Measurements from ENCODE around the gene VPS37C. TPM values are rescaled to one million over a fixed set of nuclear protein-coding genes. Genes with fewer than 3 reads are reported as not detected.
A peak's percentile ranks its signal among the peaks of the same experiment; 100 is the strongest.

Gene VPS37C
- total RNA-seq, 1 experiment from 2014 or later, result 36.3 TPM

DNA sequence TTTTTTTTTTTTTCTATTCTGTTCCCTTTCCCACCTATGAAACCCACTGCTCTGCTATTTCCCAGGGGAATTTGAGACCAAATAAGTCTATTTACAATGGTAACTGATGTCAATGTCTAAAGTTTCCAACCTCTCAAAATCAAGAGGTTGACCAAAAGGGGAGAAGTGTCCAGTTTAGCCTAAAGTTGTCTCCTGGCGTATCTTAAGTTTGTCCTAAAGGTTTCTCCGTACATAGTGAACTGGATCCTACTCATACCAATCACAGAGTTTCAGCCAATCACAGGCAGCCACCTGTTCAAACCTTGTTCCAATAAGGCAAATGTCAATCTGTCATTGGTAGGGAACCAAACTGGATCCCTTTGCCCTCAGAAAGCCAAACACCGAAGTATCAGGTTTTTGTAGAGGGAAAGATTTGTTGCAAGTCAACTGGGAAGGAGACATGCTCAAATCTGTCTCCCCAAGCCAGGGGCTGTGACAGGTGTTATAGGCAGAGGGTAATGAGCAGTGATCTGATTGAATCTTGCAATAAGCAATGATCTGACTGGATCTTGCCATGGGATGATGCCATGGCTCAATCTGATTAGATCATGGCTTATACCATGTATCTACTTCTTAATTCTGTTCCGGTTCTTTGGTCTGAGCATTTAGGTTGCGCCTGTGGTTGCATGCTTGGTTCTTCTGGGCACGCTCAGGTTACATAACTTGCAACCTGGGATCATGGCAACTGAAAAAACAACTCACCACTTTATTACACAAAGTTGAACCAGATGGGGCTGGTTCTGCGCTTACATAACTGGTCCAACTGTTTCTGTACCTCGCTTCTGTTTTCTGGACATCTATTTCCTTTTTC lies 1.1 kb upstream of the VPS37C start:
- H3K4me1 ChIP-seq, result peaks cover 66% of the 10 kb centered on the region

DNA sequence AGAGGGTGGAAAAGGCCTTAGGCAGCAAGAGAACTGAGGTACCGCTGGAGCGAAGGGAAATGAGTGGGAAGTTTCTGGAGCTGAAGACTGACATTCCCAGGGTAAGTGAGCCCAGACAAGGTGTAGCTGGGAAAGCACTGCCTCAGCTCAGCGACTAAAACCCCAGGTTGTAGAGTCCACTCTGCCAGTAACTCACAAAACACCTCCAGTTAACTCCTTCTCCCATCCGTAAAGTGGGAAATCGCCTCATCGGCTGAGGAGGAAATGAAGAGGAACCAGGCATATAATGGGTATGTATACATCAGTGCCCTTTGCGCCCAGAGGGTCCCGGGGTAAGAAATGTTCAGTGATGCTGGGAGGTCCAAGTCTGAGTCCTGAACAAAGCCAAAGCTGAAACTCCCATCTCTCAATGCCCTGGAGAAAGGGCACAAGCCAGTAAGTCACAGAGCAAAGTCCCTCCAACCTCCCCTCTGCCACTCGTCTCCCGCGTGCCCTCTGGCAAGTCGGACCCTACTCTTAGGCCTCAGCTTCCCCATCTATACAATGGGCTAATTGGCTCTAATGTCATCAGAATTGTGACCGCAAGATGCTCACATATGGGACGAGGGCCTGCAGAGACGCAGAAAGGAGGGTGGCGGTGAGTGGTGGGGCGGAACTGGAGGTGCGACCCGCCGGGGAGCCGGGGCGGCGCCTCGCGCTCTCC lies 588 bp downstream of the VPS37C start:
- peaks cover 72% of the 10 kb centered on the region for H3K4me1 ChIP-seq
- H3K4me3 ChIP-seq (ENCODE audit: low read depth, low read length), result peak overlapping the region; percentile 65
- H3K27me3 Mint-ChIP-seq (ENCODE audit: insufficient read depth, unreplicated experiment), result no peaks in the 10 kb centered on the region
- peak overlapping the region; percentile 94 for H3K4me3 Mint-ChIP-seq (ENCODE audit: unreplicated experiment)
- peaks cover 54% of the 10 kb centered on the region for H3K4me1 Mint-ChIP-seq (ENCODE audit: low read depth, unreplicated experiment)
- H3K9me3 Mint-ChIP-seq (ENCODE audit: unreplicated experiment), result peaks cover 13% of the 10 kb centered on the region
- intact Hi-C loops (cut with micrococcal nuclease; ENCODE audit: unreplicated experiment), result no loop called here
- DNase-seq, result peak in 1 of 2 experiments; percentile 32
- BruUV-seq (replicated peaks), result TSS peak; percentile 24
- peaks cover 5% of the 10 kb centered on the region; the same call in 1 of the 2 replicates for H3K9me3 ChIP-seq
- no peaks in the 10 kb centered on the region for H3K27me3 ChIP-seq (replicated peaks; ENCODE audit: control insufficient read depth, insufficient read depth, low read length)
- H3K36me3 ChIP-seq (ENCODE audit: control insufficient read depth, insufficient read depth, low read length), result no peaks in the 10 kb centered on the region
- H3K27ac Mint-ChIP-seq (ENCODE audit: unreplicated experiment), result peak overlapping the region; percentile 92
- ChIA-PET POLR2A (interaction anchor here (1.5 kb wide), 1 partner anchor 9 kb away, joined by 4 read pairs; no protein-coding TSS in a partner anchor), CTCF (interaction anchor here (0.7 to 1.5 kb wide), 2 partner anchors 19 to 113 kb away, joined by 3 to 4 read pairs; no protein-coding TSS in a partner anchor)
- TF ChIP-seq, protein P1, sequence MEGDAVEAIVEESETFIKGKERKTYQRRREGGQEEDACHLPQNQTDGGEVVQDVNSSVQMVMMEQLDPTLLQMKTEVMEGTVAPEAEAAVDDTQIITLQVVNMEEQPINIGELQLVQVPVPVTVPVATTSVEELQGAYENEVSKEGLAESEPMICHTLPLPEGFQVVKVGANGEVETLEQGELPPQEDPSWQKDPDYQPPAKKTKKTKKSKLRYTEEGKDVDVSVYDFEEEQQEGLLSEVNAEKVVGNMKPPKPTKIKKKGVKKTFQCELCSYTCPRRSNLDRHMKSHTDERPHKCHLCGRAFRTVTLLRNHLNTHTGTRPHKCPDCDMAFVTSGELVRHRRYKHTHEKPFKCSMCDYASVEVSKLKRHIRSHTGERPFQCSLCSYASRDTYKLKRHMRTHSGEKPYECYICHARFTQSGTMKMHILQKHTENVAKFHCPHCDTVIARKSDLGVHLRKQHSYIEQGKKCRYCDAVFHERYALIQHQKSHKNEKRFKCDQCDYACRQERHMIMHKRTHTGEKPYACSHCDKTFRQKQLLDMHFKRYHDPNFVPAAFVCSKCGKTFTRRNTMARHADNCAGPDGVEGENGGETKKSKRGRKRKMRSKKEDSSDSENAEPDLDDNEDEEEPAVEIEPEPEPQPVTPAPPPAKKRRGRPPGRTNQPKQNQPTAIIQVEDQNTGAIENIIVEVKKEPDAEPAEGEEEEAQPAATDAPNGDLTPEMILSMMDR (IDR thresholded peaks at IDR 0.05; ENCODE audit: insufficient read depth in 1 of 2, low read depth in 1 of 2, low read length in 1 of 2, severe bottlenecking in 1 of 2, unreplicated experiment in 1 of 2), result no peak
- H3K36me3 Mint-ChIP-seq (ENCODE audit: insufficient read depth, unreplicated experiment), result peaks cover 31% of the 10 kb centered on the region

More for the DNA sequence above, 1.1 kb upstream of the VPS37C start:
- peaks cover 45% of the 10 kb centered on the region for H3K4me1 Mint-ChIP-seq (ENCODE audit: low read depth, unreplicated experiment)
- TF ChIP-seq, protein P1 (IDR thresholded peaks at IDR 0.05; ENCODE audit: insufficient read depth in 1 of 2, low read depth in 1 of 2, low read length in 1 of 2, severe bottlenecking in 1 of 2, unreplicated experiment in 1 of 2), result no peak
- POLR2A ChIA-PET, result interaction anchor here (0.6 to 1.1 kb wide), 5 partner anchors 12 to 250 kb away, joined by 3 to 4 read pairs (median 3); partner anchors contain the start of gene TMEM109
- peak overlapping the region; percentile 65 for H3K4me3 ChIP-seq (ENCODE audit: low read depth, low read length)
- CTCF ChIA-PET, result interaction anchor here (0.7 to 1.0 kb wide), 2 partner anchors 12 to 14 kb away, joined by 3 read pairs; no protein-coding TSS in a partner anchor
- no peaks in the 10 kb centered on the region for H3K27me3 Mint-ChIP-seq (ENCODE audit: insufficient read depth, unreplicated experiment)
- H3K4me3 Mint-ChIP-seq (ENCODE audit: unreplicated experiment), result peak overlapping the region; percentile 94
- BruUV-seq (replicated peaks), result TSS peak; percentile 79
- H3K9me3 ChIP-seq, result no peaks in the 10 kb centered on the region
- no peaks in the 10 kb centered on the region for H3K27me3 ChIP-seq (replicated peaks; ENCODE audit: control insufficient read depth, insufficient read depth, low read length)
- peaks cover 18% of the 10 kb centered on the region for H3K36me3 Mint-ChIP-seq (ENCODE audit: insufficient read depth, unreplicated experiment)
- peak overlapping the region; percentile 92 for H3K27ac Mint-ChIP-seq (ENCODE audit: unreplicated experiment)
- H3K36me3 ChIP-seq (ENCODE audit: control insufficient read depth, insufficient read depth, low read length), result no peaks in the 10 kb centered on the region
- H3K9me3 Mint-ChIP-seq (ENCODE audit: unreplicated experiment), result no peaks in the 10 kb centered on the region
- peak; percentile 56 to 77 for DNase-seq
- intact Hi-C loops (cut with micrococcal nuclease; ENCODE audit: unreplicated experiment), result no loop called here
